Islet of Langerhans (tissue), 1 donor: ENCODE results near the gene ANKFN1.

ENCODE experiments used
- FAIRE-seq: peaks from one replicate; lab custom pipeline; 2011; peaks lifted over from hg19 to GRCh38; lab: Jason Lieb, UNC

Gene ANKFN1

DNA sequence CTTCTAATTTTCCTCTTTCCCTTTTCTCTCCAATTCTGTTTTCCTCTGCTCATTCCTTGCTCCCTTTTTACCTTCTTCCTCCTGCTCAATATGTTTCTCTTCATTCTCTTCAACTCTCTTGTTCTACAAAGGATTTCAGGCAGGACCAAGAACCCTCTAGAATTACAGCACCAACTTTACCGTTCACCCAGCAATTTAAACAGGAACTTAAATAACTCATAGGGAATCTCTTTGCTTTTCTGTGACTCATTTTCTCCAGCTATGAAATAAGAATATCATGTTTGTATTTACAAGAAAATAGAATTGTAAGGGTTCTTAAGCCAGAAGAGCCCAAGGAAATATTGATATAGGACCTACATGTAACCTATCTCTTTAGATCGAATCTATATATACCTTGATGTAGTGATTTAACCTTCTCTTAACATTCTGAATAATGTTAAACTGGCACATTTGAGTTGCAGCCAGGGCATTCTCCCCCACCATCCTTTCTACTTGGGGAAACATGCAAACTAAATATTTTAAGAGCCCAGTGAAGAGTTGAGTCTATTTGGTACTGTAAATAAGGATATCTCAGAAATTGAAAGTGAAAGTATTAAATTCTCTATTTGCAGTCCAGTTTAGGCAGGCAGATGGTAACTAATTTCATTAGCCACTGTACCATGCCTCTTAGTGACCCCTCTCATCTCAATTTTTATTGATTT, 137.0 kb downstream of the ANKFN1 start:
- no peak for FAIRE-seq

GRCh38 chr17:56290802-56291118, 137.5 kb downstream of the ANKFN1 start:
- no peak for FAIRE-seq

DNA sequence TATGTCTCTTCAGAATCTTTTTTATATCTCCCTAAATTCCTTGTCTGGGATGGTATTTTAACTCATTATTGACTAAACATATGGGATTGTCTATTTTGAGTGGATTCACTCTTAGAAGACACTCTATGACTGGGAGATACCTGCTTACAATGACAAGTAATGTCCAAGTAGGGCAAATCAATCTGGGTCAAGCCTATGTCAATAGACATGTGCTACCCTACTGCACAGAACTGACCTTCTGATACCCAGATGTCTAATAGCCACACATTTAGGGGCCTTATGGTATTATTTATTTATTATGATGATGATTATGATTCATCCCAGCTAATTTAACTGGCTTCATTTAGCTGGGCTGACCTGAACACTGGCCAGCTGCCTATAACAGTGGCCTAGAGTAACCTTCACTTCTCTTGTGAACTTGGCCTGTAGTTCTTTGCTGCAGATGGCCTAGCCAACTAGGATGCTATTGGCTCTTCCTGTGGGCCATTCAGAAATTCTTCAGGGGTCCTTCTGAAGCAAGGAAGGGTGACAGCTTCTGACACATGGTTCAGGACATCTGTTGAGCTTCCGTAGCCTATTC, 138.0 kb downstream of the ANKFN1 start:
- no peak for FAIRE-seq

DNA sequence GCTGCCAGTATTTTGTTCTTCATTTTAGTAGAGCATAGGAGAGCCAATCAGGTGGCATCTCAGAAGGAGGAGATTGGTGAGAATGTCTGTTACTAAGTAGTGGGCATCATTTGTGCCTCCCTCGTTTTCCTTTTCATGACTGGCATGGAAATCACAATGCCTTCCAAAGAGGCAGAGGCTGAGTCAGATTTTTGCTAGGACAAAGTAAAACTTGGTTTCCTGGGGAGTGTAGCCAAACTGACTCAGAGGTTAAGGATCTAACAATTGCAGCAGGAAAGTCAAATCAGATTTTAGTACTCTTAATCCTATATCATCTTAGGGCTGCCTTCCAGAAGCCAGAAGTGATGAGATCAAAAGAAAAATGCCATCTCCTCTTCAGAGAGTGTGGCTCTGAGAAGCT, 138.7 kb downstream of the ANKFN1 start:
- no peak for FAIRE-seq

GRCh38 chr17:56292578-56292977, 139.3 kb downstream of the ANKFN1 start:
- FAIRE-seq, result no peak

- no peak for FAIRE-seq
Observed at GRCh38 chr17:56297184-56297583, 143.9 kb downstream of the ANKFN1 start.

- no peak for FAIRE-seq
Observed at GRCh38 chr17:56298846-56299245, 145.6 kb downstream of the ANKFN1 start.

- no peak for FAIRE-seq
Observed at GRCh38 chr17:56300144-56300543, 146.9 kb downstream of the ANKFN1 start.

DNA sequence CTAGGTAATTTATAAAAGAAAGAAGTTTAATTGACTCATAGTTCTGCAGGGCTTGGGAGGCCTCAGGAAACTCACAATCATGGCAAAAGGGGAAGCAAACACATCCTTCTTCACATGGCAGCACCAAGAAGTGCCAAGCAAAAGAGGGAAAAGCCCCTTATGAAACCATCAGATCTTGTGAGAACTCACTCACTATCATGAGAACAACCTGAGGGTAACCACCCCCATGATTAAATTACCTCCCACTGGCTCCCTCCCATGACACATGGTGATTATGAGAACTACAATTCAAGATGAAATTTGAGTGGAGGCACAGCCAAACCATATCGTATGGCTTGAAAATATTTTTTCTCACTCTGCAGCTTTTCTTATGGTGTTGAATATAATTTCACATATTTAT, 151.7 kb downstream of the ANKFN1 start:
- FAIRE-seq, result no peak

DNA sequence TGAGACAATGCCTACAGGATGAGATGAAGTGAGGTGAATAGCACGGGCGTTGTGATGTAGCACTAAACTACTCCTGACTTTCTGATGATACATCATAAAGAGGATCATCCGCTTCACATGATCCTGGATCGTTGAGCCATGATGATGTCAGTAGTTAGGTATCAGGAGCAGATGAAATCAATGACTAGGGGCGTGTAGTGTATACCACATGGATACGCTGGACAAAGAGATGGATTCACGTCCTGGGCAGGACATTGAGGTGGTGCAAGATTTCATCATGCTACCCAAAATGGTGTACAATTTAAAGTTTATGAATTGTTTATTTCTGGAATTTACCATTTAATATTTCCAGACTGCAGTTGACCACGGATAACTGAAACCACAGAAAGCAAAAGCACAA, 156.6 kb downstream of the ANKFN1 start:
- no peak for FAIRE-seq

- FAIRE-seq, result no peak
Observed at GRCh38 chr17:56310782-56311181, 157.5 kb downstream of the ANKFN1 start.

DNA sequence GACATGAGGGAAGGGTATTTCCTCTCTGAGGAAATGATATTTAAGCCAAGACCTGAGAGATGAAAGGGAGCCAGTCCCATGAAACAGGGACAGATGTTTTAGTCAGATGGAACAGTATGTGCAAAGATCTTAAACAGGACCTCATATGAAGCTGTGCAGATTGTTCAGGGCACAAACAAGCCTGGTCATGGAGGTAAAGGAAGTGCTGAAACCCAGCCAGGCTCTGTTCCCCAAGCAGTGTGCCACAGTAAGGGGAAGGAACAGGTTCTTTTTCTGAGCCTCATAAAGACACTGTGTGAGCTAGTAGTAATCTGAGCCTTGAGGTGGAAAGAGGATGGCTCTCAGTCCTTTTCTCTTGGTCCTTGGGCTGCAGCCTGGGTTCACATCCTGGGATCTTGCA, 159.9 kb downstream of the ANKFN1 start:
- no peak for FAIRE-seq

DNA sequence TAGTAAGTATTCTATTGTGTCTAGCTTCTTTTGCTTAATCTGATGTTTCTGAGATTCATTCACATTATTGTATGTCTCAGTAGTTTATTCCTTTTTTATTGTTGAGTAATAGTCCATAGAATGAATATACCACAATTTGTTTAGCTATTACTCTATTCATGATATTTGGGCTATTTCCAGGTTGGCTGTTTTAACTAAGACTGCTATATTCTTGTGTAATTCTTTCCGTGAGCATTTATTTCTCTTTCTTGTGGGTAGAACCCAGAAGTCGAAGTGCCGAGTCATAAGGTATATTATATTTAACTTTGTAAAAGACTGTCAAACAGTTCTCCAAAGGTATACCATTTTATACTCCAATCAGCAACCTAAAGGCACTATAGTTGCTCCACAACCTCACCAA, 160.8 kb downstream of the ANKFN1 start:
- FAIRE-seq, result no peak

DNA sequence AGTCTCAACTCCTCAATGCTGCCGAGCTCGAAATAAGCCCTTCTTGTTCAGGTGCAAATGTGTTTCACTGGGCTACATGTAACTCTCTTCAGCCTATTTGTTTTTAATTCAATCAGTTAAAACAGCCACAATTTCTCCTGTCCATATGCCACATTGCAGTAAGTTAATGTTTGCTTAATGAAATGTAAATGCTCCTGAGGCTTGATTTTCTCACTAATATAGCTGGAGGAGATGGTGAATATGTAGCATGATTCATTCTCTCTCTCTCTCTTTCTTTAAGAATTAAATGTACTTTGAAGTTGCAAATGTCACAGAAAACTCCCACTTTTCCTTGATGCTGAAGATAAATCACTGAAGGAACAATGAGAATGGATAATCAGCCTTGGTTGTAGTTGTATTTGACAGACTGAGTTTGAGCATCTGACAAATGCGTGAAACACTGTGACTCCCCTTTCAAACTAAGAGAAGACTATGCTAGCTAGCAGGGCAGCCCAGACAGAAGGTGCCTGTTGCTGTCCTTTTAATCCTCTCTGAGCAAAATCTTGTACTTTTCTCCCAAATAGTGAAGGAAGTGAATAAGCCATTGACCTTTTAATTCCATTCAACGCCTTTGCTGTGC, 161.8 kb downstream of the ANKFN1 start:
- FAIRE-seq, result no peak

DNA sequence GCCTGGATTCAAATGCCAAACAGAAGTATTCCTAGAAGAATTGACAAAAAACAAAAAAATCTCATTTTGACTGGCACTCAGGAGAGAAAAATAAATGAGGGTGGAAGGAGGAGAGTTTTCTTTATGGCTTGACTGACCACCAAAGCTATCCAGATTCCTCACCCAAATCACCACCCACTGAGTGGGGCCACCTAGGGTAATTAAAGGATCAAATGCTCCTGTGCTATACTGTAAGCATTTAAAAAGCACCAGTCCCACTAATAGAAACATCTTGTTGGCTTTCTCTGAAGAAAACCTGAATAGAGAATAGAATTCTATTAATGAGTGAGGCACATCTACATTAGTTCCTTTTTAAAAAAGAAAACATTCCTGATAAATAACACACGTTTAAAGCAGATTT, 163.3 kb downstream of the ANKFN1 start:
- FAIRE-seq, result no peak

DNA sequence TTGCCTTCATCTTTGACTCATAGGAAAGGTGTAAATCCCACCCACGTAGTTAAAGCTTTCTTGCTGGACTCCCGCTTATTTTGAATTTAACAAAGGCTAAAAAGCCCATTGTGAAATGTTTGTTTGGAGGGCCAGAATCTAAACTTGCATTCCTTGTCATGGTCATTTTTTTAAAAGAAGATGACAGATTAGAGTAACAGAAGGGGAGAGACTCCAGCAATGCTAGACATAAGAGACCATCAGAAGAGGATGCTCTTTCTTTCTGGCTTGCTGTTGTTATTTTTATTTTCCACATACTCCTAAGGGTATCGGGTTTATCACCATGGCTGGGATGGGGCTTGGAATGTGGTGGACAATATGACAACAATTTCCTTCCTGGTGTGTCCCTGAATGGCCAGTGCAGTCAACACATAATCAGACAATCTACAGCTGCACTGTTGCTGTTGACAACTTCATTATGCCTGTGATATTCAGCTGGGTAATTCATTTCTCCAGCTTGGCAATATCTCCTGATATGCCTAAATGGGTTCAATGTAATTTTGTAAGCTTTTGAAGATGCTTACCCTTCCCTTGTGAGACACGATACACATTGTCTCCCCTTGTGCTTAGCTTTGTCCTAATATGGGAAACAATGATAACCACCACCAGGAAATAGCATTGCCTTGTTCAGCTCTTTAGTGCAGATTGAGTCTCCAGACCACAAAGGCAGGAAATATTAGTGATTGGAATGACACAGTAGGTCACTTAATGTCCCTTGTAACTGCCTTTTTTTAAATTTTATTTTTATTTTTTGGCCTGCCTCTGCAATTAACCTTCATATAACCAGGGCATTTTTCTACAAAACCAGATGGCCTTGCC, 164.3 kb downstream of the ANKFN1 start:
- FAIRE-seq, result no peak

DNA sequence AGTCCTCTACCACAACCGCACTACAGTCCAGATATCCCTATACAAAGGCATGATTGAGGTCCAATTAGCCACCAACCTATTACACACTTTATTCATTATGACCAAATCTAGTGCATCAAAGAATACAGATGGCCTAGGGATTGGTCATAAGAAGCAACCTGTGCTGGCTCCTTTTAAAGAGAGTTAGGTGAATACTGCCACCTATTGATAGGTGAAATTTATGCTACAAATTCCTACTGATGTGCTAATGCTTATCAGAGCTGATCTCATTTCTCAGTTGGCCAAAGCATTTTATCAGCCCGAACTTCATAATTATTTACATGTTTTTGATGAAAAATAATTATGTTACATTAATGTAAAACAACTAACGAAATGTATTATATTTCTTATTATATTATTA, 166.3 kb downstream of the ANKFN1 start:
- FAIRE-seq, result peak; percentile 93

DNA sequence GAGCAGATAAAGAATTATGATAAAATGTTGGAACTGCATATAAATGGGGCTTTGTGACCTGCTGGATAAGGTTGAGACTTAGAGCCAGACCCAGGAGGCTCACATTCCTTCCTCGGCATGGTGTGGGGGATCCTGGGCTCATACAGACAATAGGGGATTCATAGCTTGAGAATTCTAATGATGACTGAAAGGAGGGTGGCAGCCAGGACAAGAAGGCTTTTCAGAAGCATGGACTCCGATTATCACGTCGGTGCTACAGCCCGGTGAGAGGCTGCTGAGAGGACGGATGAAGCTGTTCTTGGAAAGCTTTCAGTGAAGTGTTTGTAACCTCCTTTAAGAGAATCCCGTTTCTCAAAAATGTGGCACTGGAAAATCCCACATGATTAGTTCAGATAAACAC, 167.2 kb downstream of the ANKFN1 start:
- no peak for FAIRE-seq

- no peak for FAIRE-seq
Observed at GRCh38 chr17:56322991-56323390, 169.7 kb downstream of the ANKFN1 start.

DNA sequence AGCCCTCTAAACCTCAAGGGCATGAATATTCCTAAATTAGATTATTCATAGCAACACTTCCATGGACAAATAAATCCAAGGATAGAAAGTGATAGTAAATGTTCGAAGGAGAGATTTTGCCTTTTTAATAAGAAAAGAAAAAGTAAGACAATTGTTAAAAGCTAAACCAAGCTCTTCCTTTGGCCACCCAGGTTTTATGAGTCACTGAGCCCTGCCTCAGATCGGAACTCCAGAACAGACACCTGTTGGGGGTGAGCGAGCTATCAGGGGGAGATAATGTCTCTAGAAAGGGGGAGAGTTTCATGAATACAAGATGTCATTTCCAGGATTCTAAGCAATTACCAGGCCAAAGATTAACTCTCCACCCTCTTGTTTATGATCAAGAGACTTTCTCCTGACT, 171.4 kb downstream of the ANKFN1 start:
- FAIRE-seq, result no peak

GRCh38 chr17:56325313-56326000, 172.2 kb downstream of the ANKFN1 start:
- FAIRE-seq, result no peak

DNA sequence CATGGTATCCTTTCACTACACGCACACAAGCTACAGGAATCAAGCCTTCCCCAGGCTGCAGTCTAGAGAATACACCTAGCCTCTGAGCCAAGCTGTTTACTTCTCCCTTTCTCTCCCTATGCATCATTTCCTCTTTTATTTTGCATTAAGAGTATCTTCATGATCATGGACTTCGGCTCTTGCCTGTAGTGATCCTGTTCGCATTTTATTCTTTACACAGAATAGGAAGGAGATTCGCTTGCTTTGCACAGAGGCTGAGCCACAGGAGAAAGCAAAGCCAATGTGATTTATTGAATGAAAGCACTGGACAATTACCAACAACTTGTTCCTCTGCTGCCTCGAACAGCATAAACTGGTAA, 172.7 kb downstream of the ANKFN1 start:
- no peak for FAIRE-seq

GRCh38 chr17:56347639-56348038, 194.4 kb downstream of the ANKFN1 start:
- no peak for FAIRE-seq
